Astrocyte of the cerebellum (primary cell): ENCODE measurements around the gene SORL1.

Experiments used
- DNase-seq: peaks from one replicate; pipeline ENCODE4 v3.0.0-alpha.2; 2011; ENCODE audit warnings: low read depth
- H3K4me3 ChIP-seq: 2 replicates; pipeline ENCODE4 v1.5.1; 2011; ENCODE audit warnings: mild to moderate bottlenecking, low read depth, low read length, moderate library complexity
- CTCF ChIP-seq: IDR thresholded peaks from 2 replicates; pipeline ENCODE4 v1.5.1; 2012; ENCODE audit warnings: low read length, low read depth, moderate library complexity, mild to moderate bottlenecking; ENCODE audit errors: missing control alignments
- in situ Hi-C: cut with HindIII; loops from 2 replicates; pipeline ENCODE4 v1.10.0; 2017; ENCODE audit warnings: low sequenced_read_pairs

The SORL1 gene

GRCh38 chr11:121538054-121538453 lies 85.9 kb downstream of the SORL1 start:
- no peak for DNase-seq
- no peak overlapping the region for H3K4me3 ChIP-seq
- in situ Hi-C loops, result no loop called here
- TF ChIP-seq CTCF, result no peak

GRCh38 chr11:121539000-121539399 lies 86.9 kb downstream of the SORL1 start:
- no peak overlapping the region for H3K4me3 ChIP-seq
- TF ChIP-seq CTCF, result no peak

GRCh38 chr11:121540627-121541026 lies 88.5 kb downstream of the SORL1 start:
- no peak for DNase-seq
- TF ChIP-seq CTCF, result no peak
- no peak overlapping the region for H3K4me3 ChIP-seq
- in situ Hi-C loops, result no loop called here

More at GRCh38 chr11:121539000-121539399, 86.9 kb downstream of the SORL1 start:
- no peak for DNase-seq
- in situ Hi-C loops, result no loop called here

GRCh38 chr11:121543836-121544380 lies 91.8 kb downstream of the SORL1 start:
- no peak for DNase-seq
- TF ChIP-seq CTCF, result no peak
- H3K4me3 ChIP-seq, result no peak overlapping the region
- in situ Hi-C loops, result no loop called here

- DNase-seq, result no peak
- TF ChIP-seq CTCF, result no peak
- no peak overlapping the region for H3K4me3 ChIP-seq
- in situ Hi-C loops, result no loop called here
Observed at GRCh38 chr11:121544956-121545355, 92.8 kb downstream of the SORL1 start.

- H3K4me3 ChIP-seq, result no peak overlapping the region
- in situ Hi-C loops, result no loop called here
- DNase-seq, result no peak
- TF ChIP-seq CTCF, result no peak
Observed at GRCh38 chr11:121547574-121547973, 95.5 kb downstream of the SORL1 start.
